ENCODE results near the gene TMEM131.
"Not testable (repeated sequence)": the region's sequence is repeated elsewhere in the genome, so short reads cannot be mapped to it uniquely, and the experiment has no call there.

TMEM131 gene

GRCh38 chr2:97714950-97715652 is 280.6 kb downstream of the TMEM131 start:
- in situ Hi-C loops (cut with MboI; ENCODE audit: low sequenced_read_pairs) = no loop called here

DNA sequence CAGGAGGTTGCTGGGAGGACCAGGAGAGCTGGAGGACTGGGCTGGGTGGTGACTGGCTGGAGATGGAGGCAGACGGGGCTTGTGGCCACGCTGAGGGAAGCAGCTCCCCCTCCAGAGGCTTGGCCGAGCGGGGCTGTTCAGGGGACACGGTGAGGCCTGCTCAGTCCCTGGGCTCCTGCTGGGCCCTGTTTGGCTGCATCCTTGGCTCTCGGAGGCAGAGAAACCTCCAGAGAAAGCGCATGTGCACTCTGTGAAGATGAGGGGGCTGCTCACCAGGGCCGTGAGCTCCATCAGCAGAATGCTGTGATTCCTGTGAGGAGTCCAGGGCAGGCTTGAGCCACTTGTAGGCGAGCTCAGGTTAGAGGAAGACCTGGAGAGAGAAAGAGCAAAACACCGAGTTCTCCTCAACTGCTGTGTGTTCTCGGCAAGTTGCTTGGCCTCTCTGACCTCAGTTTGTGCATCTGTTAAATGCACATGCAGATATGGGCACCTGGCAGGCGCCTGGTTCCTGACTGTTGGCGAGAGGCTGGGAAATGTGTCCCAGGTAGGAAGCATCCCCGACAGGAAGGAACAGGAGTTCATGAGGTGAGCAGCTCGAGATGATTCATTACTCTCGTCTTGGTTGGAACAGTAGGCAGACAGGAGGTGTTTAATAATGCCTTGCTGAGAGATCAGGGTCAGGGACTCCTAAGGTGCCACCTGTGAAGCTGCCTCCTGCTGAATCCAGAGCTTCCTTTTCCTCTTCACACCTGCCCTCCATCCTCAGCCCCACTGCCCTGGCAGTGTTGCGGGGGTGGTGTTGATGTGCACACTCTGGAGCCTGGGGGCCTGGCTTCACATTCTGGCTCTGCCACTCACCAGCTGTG is 281.4 kb downstream of the TMEM131 start:
- in situ Hi-C loops (cut with MboI; ENCODE audit: low sequenced_read_pairs) = no loop called here

GRCh38 chr2:97713296-97714083 is 282.3 kb downstream of the TMEM131 start, which contains the start of gene ZAP70:
ZAP70 (plus strand) TSS chr2:97713576; CDS start chr2:97724037, 10,461 bp downstream.
- in situ Hi-C loops (cut with MboI; ENCODE audit: low sequenced_read_pairs) = no loop called here

DNA sequence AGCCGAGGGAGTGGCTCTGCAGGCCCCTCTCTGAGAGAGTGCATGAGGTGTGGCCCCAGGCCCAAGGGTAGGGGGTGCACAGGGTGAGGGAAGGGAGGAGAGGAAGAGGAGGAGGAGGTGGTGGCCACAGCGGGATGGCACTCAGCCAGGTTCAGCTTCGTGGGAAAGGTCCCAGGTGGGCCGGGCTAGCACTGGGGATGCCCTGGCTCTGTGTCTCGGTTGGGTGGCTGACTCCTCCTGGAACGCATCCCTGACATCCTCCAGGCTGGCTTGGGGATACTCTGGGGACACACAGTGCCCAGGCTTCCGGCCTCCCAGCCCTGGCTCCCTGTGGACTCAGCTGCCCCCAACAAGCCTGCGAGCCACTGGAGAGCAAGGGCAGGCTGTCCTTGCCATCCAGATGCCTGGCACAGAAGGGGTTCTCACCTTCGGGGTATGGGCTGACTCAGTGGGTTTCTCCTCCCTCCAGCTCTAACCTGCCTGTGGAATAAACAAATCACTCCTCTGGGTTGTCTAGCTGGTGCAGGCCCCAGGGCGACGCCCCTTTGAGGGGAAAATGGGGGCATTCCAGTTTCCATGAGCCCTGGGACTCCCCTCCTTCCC is 283.0 kb downstream of the TMEM131 start:
- in situ Hi-C loops (cut with MboI; ENCODE audit: low sequenced_read_pairs) = no loop called here

DNA sequence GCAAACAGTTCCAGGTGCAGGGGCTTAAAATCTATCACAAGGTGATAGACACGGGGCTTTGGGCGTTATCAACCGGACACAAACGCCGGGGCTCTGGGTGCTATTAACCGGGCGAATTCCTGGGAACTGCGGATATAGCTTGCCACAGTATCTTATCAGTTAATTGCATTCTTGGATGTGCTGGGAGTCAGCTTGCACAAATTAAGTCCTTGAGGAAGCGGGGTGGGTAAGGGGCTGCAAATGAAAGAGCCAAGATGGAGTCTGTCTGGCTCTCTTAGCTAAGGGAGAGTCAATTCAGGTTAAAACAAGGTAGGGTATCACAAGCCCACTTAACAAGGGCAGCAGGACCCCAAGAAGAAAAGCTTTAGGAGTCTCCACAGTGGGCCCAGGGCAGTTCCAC is 283.6 kb downstream of the TMEM131 start:
- in situ Hi-C loops (cut with MboI; ENCODE audit: low sequenced_read_pairs) = not testable (repeated sequence)

- in situ Hi-C loops (cut with MboI; ENCODE audit: low sequenced_read_pairs) = no loop called here
These were observed 284.4 kb downstream of the TMEM131 start for GRCh38 chr2:97711394-97711711.

DNA sequence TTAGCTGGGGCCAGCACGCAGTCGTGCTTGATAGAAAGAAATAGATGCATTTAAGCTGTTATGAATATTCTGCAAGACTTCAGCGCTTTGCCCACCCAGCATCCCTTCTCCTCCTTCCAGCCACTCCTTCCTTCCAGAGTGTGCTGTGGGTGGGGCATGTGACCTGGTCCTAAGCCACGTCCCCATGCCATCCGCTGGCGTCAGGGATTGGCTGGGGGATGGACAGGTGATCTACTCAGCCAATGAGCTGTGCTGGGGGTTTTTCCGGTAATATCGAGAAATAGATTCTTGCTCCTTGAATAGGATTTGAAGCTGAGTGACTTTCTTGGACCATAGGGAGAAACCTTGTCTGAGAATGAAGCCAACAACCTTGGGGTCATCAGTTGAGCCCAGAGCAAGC is 287.1 kb downstream of the TMEM131 start:
- in situ Hi-C loops (cut with MboI; ENCODE audit: low sequenced_read_pairs) = no loop called here

DNA sequence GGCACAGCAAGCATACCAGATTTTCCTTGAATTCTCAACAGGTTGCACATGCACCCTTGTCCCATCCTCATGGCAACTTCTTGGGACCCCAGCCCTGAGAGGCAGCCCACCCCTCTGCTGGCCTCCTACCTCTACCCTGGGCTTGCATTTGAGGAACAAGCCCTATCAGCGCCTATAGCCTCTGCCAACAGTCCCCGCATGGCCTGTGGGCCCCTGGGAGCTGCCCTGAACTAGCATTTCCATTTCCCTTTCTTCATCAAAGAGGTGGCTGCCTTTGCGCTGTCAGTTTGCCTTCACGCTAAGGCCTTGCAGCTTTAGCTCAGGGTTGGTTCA is 287.7 kb downstream of the TMEM131 start:
- in situ Hi-C loops (cut with MboI; ENCODE audit: low sequenced_read_pairs) = no loop called here

DNA sequence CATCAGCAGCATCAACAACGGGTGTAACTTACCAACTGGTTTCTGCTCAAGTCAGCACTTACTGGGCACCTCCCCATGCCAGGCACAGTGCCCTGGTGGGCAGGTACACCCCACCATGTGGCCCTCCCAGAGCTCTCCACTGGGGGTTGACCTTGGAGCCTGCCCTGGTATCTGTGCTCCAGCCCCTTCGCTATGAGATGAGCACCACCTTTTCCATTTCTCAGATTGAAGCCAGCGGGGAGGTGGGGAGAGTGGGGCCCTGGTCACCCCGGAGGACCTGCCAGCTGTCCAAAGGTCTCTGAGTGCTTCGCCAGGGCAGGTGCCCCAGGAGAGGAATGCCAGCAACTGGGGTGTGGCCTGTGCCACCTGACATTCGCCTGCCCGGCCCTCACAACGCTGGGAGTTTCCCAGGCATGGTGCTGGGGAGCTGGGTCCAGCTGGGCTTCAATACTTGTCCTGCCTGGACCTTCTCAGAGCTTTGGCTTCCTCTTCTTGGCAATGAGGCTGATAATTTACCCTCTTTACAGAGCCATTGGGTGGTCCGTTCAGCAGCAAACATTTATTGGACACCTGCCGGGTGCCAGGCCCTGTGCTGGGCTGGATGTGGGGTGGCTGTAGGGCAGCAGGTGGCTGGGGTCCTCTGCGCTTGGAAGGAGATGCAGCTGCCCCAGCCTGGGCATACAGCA is 288.2 kb downstream of the TMEM131 start:
- in situ Hi-C loops (cut with MboI; ENCODE audit: low sequenced_read_pairs) = no loop called here

GRCh38 chr2:97706708-97707345 is 288.9 kb downstream of the TMEM131 start:
- in situ Hi-C loops (cut with MboI; ENCODE audit: low sequenced_read_pairs) = no loop called here

All from hTERT RPE-1 (cell line).